ENCODE data around the gene PLA2G4D.

The PLA2G4D gene

GRCh38 chr15:42133886-42134502, 39.6 kb upstream of the PLA2G4D start:
- H3K4me3 ChIP-seq (replicated peaks; ENCODE audit: low read depth, low read length): no peak overlapping the region
- TF ChIP-seq CTCF (IDR thresholded peaks at IDR 0.05; ENCODE audit: low read depth, low read length, missing control alignments): peak; percentile 85
- DNase-seq (ENCODE audit: extremely low read depth, low read depth): no peak

GRCh38 chr15:42133356-42133755, 39.0 kb upstream of the PLA2G4D start:
- TF ChIP-seq CTCF (IDR thresholded peaks at IDR 0.05; ENCODE audit: low read depth, low read length, missing control alignments): no peak
- H3K4me3 ChIP-seq (replicated peaks; ENCODE audit: low read depth, low read length): no peak overlapping the region
- no peak for DNase-seq (ENCODE audit: extremely low read depth, low read depth)

GRCh38 chr15:42131826-42132806, 37.8 kb upstream of the PLA2G4D start:
- no peak for TF ChIP-seq CTCF (IDR thresholded peaks at IDR 0.05; ENCODE audit: low read depth, low read length, missing control alignments)
- H3K4me3 ChIP-seq (replicated peaks; ENCODE audit: low read depth, low read length): no peak overlapping the region
- no peak for DNase-seq (ENCODE audit: extremely low read depth, low read depth)

- no peak overlapping the region for H3K4me3 ChIP-seq (replicated peaks; ENCODE audit: low read depth, low read length)
- no peak for TF ChIP-seq CTCF (IDR thresholded peaks at IDR 0.05; ENCODE audit: low read depth, low read length, missing control alignments)
- no peak for DNase-seq (ENCODE audit: extremely low read depth, low read depth)
These were observed 36.6 kb upstream of the PLA2G4D start for GRCh38 chr15:42131006-42131405.

- no peak for DNase-seq (ENCODE audit: extremely low read depth, low read depth)
- TF ChIP-seq CTCF (IDR thresholded peaks at IDR 0.05; ENCODE audit: low read depth, low read length, missing control alignments): no peak
- H3K4me3 ChIP-seq (replicated peaks; ENCODE audit: low read depth, low read length): no peak overlapping the region
These were observed 36.1 kb upstream of the PLA2G4D start for GRCh38 chr15:42130246-42130986.

GRCh38 chr15:42129364-42129763, 35.0 kb upstream of the PLA2G4D start:
- DNase-seq (ENCODE audit: extremely low read depth, low read depth): no peak
- TF ChIP-seq CTCF (IDR thresholded peaks at IDR 0.05; ENCODE audit: low read depth, low read length, missing control alignments): no peak
- no peak overlapping the region for H3K4me3 ChIP-seq (replicated peaks; ENCODE audit: low read depth, low read length)
